ENCODE data around the gene ATP6V1F.
A peak's percentile ranks its signal among the peaks of the same experiment; 100 is the strongest.

ATP6V1F gene

DNA sequence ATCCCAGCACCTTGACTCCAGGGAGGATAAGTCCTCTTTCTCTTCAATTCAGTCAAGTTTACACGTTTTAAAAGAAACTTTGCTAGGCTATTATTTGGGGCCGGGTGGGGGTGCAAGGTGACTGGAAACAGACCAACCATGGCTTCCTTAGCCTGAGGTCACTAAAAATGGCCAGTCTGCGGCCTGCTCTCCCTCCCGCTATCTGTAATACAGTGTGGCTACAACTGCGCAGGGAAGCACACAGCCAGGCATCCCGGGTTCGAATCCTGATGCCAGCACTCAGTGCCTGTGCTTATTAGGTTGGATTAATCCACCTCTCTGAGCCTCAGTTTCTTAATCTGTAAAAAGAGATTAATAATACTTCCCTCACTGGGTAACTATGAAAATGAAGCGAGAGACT, 19.5 kb downstream of the ATP6V1F start:
- no peak for DNase-seq (ENCODE audit: low read depth in 3 of 3)

GRCh38 chr7:128883622-128884448, 21.2 kb downstream of the ATP6V1F start:
- peak; percentile 69 to 83 (median 78) for DNase-seq (ENCODE audit: low read depth in 3 of 3)

GRCh38 chr7:128884561-128885369, 22.1 kb downstream of the ATP6V1F start:
- DNase-seq (ENCODE audit: low read depth in 3 of 3) = no peak

GRCh38 chr7:128885370-128886187, 22.9 kb downstream of the ATP6V1F start:
- DNase-seq (ENCODE audit: low read depth in 3 of 3) = no peak

- no peak for DNase-seq (ENCODE audit: low read depth in 3 of 3)
Observed at GRCh38 chr7:128886391-128887168, 23.9 kb downstream of the ATP6V1F start.

- DNase-seq (ENCODE audit: low read depth in 3 of 3) = no peak
Observed at GRCh38 chr7:128887169-128888038, 24.7 kb downstream of the ATP6V1F start.

GRCh38 chr7:128888039-128888755, 25.5 kb downstream of the ATP6V1F start:
- no peak for DNase-seq (ENCODE audit: low read depth in 3 of 3)

DNA sequence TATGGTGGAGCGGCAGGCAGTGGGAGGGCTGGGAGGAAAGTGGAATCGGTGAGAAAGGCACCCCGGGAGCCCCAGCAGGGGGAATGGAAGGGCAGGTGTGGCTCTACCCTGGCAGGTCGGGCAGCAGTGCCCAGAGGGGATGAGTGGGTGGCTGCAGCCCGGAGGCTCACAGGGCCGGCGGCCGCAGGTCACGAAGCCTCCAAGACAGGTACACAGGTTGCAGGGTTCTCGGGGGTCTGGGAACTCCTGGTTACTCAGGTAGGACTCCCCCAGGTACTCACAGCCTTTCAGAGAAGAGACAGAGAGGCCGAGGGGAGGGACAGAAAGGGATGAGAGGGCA, 26.1 kb downstream of the ATP6V1F start:
- no peak for DNase-seq (ENCODE audit: low read depth in 3 of 3)

DNA sequence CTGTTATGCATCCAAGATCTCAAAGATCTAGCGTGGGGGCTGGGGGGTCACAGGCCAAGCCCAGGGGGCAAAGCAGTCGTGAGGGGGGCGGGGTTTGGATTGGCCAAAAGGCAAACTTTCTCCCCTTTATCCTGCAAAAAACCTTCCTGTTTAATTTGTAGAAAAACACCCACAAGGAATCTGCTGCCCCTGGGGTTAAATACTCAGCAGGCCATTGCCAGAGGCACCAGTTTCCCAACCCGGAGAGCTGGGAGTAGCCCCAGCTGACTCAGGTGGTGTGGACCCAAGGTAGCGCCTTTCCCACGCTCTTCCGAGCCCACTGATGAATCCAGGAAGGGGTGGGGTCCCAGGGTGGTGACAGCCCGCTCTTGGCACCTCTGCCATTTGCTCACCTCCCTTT, 26.5 kb downstream of the ATP6V1F start:
- DNase-seq (ENCODE audit: low read depth in 3 of 3) = no peak

DNA sequence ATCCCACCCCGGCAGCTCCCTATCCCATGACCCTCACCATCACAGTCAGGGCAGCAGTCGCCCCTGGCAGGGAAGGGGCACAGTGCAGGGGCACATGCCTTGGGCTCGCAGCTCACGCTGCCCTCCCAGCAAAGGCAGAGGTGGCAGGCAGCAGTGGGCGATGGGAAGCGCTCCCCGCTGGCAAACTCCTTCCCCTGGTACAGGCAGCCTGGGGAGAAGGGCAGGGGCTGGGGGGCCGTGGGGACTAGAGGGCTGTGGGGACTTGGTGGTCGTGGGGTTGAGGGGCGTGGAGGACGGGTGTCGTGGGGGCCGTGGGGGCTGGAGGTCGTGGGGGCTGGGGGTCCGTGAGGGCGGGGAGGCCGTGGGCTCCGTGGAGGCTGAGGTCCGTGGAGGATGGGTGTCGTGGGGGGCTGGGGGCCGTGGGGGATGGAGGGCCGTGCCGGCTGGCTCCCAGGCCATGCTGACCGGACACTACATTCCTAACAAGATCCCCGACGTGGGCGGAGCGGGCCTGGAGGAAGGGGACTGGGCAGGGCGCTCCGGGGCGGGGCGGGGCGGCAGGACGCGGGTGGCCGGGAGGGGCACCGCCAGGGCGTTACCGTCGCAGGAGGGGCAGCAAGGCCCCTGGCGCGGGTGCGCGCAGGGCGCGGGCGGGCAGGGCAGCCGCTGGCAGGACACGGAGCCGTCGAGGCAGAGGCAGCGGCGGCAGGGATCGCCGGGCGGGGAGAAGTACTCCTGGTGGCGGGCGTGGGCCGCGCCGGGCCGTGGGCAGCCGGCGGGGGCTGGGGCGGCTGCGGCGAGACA, 27.9 kb downstream of the ATP6V1F start:
- no peak for DNase-seq (ENCODE audit: low read depth in 3 of 3)

DNA sequence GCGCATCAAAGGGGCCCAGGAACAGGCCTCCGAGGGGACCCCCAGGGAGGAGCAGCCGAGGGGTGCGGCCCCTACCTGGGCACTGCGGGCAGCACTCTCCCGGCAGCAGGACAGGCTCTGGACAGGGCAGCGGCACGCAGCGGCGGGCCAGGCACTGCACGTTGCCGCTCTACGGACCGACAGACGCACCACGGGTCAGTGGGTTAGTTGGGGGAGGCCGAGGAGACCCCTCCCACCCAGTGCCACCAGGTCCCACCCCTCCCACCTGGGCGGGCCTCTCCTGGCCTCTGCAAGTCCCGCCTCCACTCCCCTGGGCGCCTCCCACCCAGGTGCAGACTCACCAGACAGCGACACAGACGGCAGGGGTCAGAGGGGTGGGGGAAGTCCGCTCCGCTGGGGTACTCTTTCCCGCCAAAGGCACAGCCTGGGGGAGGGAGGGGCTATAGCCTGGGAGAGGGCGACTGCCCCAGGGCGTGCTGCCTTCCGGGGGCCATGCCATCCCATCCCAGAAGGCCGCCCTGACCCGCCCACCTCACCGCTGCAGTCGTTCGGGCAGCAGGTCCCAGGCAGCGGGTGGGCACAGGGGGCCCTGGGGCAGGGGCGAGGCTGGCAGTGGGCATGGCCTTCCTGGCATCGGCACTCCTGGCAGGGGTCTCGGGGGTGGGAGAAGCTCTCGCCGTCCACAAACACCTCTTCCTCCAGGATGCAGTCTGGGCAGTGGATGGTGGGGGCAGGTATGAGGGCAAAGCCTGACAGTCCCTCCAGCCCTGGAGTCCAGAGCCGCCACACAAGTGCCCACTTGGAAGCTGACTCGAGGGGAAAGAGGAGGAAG, 28.7 kb downstream of the ATP6V1F start:
- no peak for DNase-seq (ENCODE audit: low read depth in 3 of 3)

- DNase-seq (ENCODE audit: low read depth in 3 of 3) = no peak
Observed at GRCh38 chr7:128891942-128892269, 29.2 kb downstream of the ATP6V1F start.

DNA sequence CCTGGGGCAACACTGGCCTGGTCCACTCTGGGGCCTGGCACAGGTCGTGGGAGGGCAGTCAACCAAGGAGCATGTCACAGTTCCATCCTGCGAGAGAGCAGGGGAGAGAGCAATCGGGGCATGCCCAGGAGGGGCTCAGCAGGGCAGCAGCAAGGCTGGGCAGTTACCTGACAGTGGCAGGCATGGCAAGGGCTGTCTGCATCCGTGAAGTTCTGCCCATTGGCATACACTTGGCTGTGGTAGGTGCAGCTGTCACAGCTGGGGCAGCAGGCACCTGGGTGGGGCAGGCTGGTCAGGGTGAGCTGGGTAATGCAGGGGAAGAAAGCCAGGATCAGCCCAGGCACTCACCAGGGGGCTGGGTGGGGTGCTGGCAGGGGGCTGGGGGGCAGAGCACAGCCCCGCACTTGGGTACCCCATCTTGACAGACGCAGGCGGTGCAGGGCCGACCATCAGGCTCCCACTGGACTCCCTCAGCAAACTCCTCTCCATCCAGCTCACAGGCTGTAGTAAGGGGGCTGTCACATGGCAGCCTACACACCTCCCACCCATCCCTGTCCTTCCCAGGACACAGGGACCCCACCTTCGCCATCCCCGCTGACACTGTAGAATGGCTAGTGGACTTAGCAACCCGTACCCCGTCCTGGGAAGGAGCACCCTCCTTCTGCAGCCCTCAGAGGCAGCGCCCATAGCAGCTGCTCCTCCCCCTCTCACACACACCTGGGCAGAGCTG, 30.0 kb downstream of the ATP6V1F start:
- no peak for DNase-seq (ENCODE audit: low read depth in 3 of 3)

DNA sequence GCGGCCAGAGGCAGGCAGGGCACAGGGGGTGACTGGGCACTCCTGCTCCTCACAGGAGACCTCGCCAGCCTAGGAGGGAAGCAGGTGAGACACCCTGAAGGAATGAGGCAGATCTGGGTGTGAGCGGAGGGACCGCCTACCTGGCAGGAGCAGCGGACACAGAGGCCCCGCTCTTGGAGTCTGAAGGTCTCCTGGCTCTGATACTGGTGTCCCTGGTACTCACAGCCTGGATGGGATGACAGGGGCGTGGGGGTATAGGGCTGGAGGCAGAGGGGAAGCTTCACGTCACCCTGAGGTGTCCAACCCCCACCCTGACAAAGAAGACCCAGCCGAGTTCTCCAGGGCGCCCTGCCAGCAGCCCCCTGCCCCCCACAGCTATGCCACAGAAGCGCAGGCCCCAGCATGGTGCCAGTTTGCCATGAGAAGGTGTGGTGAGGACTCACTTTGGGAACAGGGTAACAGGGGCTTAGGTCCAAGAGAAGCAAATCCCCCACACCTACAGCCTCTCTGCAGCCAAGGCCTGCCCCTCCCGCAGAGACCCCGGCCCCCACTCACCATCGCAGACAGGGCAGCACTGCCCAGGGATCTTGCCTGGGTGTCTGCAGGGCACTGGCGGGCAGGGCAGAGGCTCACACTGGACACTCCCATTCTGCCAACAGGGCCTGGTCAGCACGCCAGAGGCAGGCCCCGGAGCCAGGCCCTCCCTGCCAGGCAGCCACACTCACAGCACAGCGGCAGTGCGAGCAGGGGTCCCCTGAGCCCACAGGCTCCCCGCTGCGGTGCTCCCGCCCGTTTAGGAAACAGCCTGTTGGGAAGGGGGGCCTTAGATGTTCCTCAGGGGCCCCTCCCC, 30.8 kb downstream of the ATP6V1F start:
- DNase-seq (ENCODE audit: low read depth in 3 of 3) = no peak

- DNase-seq (ENCODE audit: low read depth in 3 of 3) = no peak
Observed at GRCh38 chr7:128894101-128894440, 31.4 kb downstream of the ATP6V1F start.

DNA sequence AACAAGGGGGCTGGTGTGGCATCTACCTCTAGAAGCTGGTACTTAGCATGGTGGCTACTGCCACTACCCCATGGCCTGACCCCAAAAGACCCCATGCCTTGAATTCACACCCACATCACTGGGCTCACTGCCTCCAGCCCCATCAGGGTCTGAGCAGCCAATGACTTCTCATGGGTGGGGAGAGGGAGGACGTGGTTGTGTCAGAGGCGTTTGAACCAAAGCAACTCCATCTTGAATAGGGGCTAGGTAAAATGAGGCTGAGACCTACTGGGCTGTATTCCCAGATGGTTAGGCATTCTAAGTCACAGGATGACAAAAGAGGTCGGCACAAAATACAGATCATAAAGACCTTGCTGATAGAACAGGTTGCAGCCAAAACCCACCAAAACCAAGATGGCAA, 32.7 kb downstream of the ATP6V1F start:
- DNase-seq (ENCODE audit: low read depth in 3 of 3) = no peak

DNA sequence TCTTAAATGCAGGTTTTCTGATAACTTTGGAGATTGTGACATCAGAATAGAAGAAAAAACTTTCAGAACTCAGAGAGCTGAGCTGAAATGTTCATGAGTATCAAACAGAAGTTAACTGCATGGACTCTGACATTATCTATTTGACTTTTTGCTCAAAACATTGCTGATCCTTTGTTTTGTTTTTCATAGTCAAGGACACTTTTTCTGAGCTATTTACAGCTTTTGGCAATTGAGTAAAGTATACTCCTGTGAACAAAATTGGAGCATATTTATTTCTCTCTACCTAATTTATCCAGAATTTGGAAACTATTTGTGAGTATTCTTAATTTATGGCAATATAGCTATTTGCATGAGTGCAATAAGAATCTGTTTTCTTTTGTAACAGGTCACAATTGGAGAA, 36.7 kb downstream of the ATP6V1F start:
- DNase-seq (ENCODE audit: low read depth in 3 of 3) = no peak

Measured in stimulated activated CD4-positive, alpha-beta T cell treated with anti-CD3 and anti-CD28 coated beads, TNF-alpha, amount 100 ng/mL, for 48 hours (primary cell).